ENCODE results near the gene TAAR5.
"Not testable (repeated sequence)": the region's sequence is repeated elsewhere in the genome, so short reads cannot be mapped to it uniquely, and the experiment has no call there.

Gene TAAR5

DNA sequence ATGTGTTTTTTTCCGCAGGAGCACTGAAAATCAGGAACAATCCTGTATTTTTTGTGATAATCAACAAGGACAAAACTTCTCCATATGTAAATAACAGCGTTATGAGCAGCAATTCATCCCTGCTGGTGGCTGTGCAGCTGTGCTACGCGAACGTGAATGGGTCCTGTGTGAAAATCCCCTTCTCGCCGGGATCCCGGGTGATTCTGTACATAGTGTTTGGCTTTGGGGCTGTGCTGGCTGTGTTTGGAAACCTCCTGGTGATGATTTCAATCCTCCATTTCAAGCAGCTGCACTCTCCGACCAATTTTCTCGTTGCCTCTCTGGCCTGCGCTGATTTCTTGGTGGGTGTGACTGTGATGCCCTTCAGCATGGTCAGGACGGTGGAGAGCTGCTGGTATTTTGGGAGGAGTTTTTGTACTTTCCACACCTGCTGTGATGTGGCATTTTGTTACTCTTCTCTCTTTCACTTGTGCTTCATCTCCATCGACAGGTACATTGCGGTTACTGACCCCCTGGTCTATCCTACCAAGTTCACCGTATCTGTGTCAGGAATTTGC lies 19.2 kb downstream of the TAAR5 start, which contains the start of gene TAAR6:
Gene TAAR6 (plus strand): TSS at position 102 of the 557 bp plus-strand sequence. CDS start 0 bp downstream, at position 102.
- no peak for DNase-seq (ENCODE audit: low read depth in 2 of 2)

DNA sequence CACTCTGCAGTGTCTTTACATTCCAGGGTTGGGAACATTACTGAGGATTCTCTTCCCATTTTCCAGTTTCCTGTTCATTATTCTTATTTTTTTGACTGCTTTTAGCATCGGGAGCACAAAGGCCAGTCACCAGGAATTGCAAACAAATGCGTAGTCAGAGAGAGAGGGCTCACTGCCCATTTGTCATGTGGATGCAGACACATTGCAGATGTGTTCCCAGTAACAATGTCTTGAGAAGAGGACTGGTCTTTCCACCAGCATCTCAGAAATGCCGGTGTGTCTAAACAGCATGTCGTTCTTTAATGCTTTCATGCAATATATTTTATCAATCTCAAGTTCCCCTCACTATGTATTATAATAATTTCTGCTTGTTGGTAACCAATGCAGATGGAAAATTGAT lies 20.4 kb downstream of the TAAR5 start:
- DNase-seq (ENCODE audit: low read depth in 2 of 2): no peak

DNA sequence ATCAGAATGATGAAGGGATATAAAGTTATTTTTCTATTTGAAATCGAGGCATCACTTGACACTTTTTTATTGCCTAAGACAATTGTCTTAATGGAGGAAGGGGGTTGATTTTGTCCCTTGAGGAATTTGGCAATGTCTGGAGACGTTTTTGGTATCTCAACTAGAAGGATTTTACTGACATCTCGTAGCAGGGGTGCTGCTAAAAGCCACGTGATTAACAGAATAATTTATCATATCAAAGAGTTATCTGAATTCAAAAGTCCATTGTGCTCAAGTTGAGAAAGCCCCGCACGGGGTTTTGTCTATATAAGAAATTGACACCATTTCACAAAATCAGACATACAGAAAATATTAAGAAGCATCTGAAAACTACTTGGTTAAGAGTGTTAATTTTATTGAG lies 20.9 kb downstream of the TAAR5 start:
- DNase-seq (ENCODE audit: low read depth in 2 of 2): no peak

DNA sequence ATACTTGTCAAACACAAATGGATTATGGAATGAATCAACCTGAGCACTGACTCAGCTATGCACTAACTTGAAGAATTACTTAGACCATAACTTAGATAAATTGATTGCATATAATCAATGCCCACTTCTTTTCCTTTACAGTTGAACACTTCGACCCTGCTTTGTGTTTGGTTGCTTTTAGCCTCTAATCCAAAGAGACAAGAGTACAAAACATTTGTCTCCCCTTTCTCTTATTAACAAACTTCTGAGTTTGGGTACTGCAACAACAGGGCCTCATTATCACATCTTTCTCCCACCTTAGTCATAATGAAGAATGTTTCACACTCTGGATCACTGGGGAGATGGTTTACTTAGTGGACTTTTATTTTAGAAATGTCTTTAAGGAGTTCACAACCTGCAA lies 22.0 kb downstream of the TAAR5 start:
- no peak for DNase-seq (ENCODE audit: low read depth in 2 of 2)

DNA sequence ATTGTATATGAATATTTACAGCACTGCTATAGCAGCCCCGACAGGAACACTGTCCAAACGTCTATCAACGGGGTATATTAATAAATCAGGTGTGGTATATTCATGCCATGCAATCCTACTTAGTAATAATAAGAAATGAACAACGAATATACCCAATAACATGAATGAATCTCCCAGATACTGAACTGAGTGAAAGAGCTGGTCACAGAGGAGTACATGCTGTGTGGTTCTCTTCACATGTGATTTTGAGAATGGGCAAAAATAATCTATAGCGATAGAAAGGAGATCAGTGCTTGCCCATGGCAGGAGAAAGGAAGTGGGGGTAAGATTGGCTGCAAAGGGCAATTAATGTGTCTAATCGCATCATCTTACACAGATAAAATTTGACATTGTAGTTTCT lies 23.1 kb downstream of the TAAR5 start:
- no peak for DNase-seq (ENCODE audit: low read depth in 2 of 2)

DNA sequence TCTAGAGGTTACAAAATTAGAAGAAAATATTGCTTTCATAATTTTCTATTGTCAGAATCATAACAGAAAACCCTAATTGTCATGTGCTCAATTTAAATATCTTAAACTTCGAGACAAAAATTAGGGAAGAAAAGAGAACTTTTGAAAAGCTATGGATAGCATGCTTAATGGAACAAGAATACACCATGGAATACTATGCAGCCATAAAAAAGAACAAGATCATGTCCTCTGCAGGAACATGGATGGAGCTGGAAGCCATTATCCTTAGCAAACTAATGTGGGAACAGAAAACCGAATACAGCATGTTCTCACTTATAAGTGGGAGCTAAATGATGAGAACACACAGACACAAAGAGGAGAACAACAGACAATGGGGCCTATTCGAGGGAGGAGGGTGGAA lies 29.5 kb downstream of the TAAR5 start:
- DNase-seq (ENCODE audit: low read depth in 2 of 2): not testable (repeated sequence)

DNA sequence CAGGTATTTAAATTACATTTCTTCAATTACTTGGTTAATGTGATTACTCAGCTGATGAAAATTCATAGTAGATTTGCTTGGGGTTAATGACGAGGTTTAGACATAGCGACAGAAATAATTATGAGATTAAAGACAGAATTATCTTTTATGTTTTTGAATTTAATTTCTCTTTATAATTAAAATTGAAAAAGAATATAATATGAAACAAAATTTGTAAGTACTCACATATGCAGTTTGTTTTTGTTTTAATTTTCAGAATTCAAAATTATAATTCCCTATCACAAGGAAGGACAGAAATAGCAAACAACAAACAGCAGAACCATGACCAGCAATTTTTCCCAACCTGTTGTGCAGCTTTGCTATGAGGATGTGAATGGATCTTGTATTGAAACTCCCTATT lies 37.2 kb downstream of the TAAR5 start, which contains the start of gene TAAR8:
Gene TAAR8 (plus strand): TSS at position 301 of the 400 bp plus-strand sequence. CDS start 21 bp downstream, at position 322.
- no peak for DNase-seq (ENCODE audit: low read depth in 2 of 2)

DNA sequence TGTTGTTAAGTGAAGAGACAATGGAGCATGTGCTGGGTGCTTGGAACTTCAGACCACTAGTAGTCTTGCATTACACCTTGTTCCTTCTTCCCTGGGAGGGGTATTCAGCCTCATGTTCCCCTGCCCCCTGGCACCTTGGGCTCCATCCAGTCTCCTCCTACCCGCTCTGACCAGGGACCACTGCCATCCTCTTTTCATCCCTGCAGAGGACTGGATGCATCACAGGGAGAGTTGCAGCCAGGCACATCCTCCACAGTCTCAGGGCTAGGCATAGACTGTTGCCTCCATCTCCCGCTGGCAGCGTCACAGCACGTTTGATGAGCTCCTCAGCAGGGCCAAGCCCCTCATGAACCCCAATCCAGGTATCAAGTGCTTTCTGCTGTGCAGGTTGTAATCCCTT lies 38.3 kb downstream of the TAAR5 start:
- no peak for DNase-seq (ENCODE audit: low read depth in 2 of 2)

DNA sequence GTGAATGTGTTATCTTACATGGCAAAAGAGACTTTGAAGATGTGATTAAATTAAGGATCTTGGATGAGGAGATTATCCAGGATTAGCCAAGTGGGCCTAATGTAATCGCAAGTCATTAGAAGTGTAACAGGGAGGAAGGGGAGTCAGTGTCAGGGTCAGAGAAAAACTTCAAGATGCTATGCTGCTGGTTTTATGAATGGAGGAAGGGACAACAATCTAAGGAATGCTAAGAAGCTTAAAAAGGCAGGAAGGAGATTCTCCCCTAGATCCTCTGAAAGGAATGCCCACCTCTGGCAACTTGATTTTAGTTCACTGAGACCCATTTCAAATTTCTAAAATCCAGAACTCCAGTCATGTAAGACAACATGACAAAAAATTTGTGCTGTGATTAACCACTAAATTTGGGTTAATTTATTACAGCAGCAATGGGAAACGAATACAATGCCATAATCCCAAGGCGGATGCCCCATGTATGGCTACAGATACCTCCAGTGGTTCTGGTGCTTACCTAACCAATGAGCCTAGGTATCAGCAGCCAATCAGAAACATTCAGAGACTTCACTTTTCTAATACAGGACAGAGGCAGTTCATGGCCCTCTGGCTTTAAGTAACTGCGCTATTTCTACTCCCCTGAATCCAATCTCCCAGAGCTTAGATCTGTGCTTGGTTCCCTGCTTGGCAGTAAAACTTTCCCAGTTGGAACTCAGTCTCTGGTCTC lies 40.6 kb downstream of the TAAR5 start:
- no peak for DNase-seq (ENCODE audit: low read depth in 2 of 2)

DNA sequence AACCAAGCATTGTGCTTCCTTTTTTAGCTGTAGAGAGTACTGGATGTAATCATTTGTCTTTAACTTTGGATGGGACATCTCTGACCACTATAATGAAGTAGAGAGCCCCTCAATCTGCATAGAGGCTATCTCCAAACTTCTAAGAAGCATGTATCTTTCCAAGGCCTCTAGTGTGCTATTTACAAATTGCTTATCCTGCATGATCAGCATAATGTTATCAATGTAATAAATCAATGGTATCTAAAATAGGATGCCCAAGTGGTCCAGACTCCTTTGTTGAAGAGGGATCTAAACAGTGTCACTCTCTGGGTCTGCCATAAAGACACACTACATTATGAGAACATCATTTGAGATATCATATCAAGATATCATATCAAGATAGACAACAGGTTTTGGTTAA lies 44.7 kb downstream of the TAAR5 start:
- no peak for DNase-seq (ENCODE audit: low read depth in 2 of 2)
